UCSD-AML1 (cell line): Measurements from ENCODE around the gene CBARP.

Experiments used
- DNase-seq: peaks from one replicate; lab custom pipeline; 2025; ENCODE audit not compliant: unreplicated experiment; lab: John Stamatoyannopoulos, UW

Gene CBARP

GRCh38 chr19:1275260-1275975 lies 37.6 kb upstream of the CBARP start, which contains the start of gene FAM174C:
TSS of gene FAM174C (plus strand) at chr19:1275530. CDS start at chr19:1275550, 20 bp downstream.
- DNase-seq: peak; percentile 96

GRCh38 chr19:1274852-1275259 lies 37.1 kb upstream of the CBARP start:
- no peak for DNase-seq

- no peak for DNase-seq
These were observed 36.5 kb upstream of the CBARP start for GRCh38 chr19:1274081-1274851.

GRCh38 chr19:1273263-1274041 lies 35.6 kb upstream of the CBARP start:
- DNase-seq: no peak

GRCh38 chr19:1272423-1273262 lies 34.8 kb upstream of the CBARP start:
- no peak for DNase-seq

- DNase-seq: no peak
These were observed 34.0 kb upstream of the CBARP start for GRCh38 chr19:1271528-1272422.

- no peak for DNase-seq
These were observed 33.2 kb upstream of the CBARP start for GRCh38 chr19:1270854-1271527.

GRCh38 chr19:1270213-1270853 lies 32.5 kb upstream of the CBARP start:
- no peak for DNase-seq

- peak; percentile 85 for DNase-seq
These were observed 31.8 kb upstream of the CBARP start for GRCh38 chr19:1269478-1270212.

GRCh38 chr19:1269065-1269477 lies 31.3 kb upstream of the CBARP start, which contains the start of gene CIRBP:
TSS of gene CIRBP (plus strand) at chr19:1269332. CDS start at chr19:1270934, 1,602 bp downstream.
- DNase-seq: peak; percentile 99

GRCh38 chr19:1268226-1269064 lies 30.6 kb upstream of the CBARP start:
- no peak for DNase-seq

- DNase-seq: no peak
These were observed 29.8 kb upstream of the CBARP start for GRCh38 chr19:1267477-1268225.

GRCh38 chr19:1266916-1267476 lies 29.2 kb upstream of the CBARP start:
- peak; percentile 77 for DNase-seq

- DNase-seq: peak; percentile 89
These were observed 28.5 kb upstream of the CBARP start for GRCh38 chr19:1266129-1266915.

GRCh38 chr19:1265615-1266128 lies 27.9 kb upstream of the CBARP start:
- peak; percentile 58 for DNase-seq
